HG03097 (cell line): Measurements from ENCODE around the gene VARS2.
"Not testable (repeated sequence)": the region's sequence is repeated elsewhere in the genome, so short reads cannot be mapped to it uniquely, and the experiment has no call there.

Experiments used
- ATAC-seq: cut with Tn5 transposase; IDR thresholded peaks from one replicate; pipeline ENCODE4 v1.9.1; 2021; ENCODE audit not compliant: unreplicated experiment, low FRiP score

The VARS2 gene

DNA sequence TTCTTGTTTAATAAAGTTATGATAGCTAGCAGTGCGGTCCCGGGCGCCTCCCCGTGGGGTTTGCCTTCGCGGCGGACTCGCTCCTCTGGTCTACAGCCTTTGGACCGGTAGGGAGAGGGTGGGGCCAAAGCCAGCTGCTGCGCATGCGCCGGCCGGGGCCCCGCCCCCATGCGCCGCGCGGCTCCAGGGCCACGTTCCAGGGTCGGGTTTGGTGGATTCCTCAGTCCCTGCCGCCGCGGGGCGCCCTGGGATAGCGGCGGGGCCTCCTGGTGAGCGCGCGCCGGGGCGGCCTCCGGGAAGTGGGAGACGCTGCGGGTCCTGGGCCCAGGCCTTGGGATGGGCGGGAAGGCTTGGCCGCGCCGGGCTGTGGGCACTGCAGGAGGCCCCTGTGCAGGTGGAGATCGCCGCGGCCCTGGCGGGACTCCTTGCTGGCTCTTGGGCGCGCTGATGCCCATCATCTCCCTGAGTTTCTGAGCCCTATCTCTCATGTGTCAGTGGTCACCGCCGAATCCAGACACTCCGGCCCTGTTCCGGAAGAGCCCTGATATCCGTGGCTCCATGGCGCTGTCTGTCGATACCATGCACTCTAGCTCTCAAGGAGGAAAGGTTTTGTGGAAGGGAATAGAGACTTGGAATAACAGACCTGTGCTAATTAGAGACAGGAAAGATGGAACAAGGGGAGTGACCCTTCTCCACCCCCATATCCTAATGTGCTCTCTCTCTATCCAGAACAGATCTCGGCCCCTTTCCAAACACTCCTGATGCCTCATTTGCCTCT is at the start of gene VARS2:
Gene VARS2, plus strand, starts transcription at position 163 of the 778 bp plus-strand sequence. Its CDS starts 599 bp downstream, at position 762.
- ATAC-seq, result peak; percentile 71

DNA sequence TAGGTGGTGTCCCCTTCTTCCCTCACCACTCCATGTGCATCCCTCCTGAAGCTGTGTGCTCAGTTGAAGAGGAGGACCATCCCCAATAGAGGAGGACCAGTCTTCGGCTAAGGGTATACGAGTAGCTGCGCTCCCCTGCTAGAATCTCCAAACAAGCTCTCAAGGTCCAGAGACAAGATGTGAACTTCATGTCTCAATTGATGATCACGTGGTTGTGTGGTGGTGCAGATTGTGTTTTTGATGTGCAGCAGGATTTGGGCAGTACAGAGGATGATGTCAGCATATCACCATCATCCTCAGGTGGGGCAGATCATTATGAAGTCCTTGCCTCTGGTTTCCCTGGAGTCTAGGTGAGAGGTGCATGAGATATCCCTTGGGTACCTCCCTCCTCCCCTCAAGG is 49.7 kb upstream of the VARS2 start:
- ATAC-seq, result no peak

DNA sequence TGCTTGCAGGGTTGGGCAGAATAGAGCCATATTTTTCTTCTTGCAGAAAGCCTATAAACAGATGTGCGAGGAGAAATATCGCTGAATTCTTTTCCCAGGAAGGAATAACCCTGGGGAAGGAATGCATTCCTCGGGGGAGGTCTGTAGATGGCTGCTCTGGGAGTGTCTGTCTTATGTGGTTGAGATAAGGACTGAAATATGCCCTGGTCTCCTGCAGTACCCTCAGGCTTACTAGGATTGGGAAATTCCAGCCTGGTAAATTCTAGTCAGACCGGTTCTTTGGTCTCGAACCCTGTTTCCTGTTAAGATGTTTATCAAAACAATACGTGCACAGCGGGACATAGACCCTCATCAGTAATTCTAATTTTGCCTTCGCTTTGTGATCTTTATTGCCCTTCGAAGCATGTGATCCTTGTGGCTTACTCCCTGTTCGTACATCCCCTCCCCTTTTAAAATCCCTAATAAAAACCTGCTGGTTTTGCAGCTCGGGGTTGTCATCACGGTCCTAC is 44.7 kb upstream of the VARS2 start:
- ATAC-seq, result not testable (repeated sequence)

DNA sequence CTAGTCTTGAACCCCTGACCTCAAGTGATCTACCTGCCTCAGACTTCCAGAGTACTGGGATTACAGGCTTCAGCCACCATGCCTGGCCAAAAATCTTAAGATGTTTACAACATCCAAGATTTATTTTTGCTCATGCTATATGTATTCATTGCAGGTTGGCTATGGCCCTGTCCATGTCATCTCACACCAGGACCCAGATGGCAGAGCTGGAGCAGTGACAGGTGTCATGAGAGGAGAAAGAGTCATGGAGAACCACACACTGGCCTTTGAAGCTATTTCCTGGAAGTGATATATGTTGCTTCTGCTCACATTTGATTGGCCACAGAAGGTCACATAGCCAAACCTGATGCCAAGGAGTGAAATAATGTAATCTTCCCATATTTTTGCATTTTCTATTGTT is 43.5 kb upstream of the VARS2 start:
- ATAC-seq, result no peak

DNA sequence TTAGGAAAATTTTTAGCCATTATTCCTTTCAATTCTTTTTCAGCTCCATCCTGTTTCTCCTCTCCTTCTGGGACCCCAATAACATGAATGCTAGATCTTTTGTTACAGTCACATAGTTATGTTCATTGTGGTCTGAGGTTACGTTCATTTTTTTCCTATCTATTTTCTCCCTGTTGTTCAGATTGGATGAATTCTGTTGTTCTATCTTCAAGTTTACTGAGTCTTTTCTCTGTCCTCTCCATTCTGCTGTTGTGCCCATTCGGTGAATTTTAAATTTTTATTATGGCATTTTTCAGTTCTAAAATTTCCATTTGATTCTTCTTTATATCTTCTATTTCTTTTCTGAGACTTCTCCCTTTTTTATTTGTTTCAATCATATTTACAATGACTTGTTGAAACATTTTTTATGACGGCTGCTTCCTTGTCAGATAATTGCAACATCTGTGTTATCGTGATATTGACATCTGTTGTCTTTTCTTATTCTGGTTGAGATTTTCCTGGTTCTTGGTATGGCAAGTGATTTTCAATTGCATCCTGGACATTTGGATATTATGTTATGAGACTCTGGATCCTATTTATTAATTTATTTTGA is 42.4 kb upstream of the VARS2 start:
- ATAC-seq, result no peak

DNA sequence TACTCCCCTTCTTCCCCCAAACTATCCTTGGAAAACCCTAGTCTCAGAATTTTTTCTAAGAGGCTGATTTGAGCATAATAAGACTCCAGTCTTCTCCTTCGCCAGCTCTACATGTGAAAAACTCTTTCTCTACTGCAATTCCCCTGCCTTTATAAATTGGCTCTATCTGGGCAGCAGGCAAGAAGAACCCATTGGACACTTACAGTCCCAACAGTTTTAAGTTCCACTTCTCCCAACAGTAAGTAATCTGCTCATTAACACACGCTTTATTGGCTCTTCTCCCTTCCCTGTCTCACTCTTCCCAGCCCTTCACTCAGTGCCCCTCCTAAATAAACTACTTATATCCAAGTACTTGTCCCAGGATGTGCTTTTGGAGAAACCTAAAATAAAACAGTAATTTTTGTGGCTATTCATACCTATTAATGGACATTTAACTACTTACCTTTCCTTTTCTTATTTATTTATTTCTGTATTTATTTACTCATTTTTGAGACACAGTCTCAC is 40.8 kb upstream of the VARS2 start:
- no peak for ATAC-seq

DNA sequence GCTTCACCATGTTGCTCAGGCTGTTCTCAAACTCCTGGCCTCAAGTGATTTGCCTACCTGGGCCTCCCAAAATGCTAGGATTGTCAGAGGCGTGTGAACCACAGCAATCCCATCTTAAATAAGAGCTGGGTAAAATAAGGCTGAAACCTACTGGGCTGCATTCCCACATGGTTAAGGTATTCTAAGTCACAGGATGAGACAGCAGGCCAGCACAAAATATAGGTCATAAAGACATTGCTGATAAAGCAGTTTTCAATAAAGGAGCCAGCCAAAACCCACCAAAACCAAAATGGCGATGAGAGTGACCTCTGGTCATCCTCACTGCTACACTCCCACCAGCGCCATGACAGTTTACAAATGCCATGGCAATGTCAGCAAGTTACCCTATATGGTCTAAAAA is 40.2 kb upstream of the VARS2 start:
- ATAC-seq, result not testable (repeated sequence)

DNA sequence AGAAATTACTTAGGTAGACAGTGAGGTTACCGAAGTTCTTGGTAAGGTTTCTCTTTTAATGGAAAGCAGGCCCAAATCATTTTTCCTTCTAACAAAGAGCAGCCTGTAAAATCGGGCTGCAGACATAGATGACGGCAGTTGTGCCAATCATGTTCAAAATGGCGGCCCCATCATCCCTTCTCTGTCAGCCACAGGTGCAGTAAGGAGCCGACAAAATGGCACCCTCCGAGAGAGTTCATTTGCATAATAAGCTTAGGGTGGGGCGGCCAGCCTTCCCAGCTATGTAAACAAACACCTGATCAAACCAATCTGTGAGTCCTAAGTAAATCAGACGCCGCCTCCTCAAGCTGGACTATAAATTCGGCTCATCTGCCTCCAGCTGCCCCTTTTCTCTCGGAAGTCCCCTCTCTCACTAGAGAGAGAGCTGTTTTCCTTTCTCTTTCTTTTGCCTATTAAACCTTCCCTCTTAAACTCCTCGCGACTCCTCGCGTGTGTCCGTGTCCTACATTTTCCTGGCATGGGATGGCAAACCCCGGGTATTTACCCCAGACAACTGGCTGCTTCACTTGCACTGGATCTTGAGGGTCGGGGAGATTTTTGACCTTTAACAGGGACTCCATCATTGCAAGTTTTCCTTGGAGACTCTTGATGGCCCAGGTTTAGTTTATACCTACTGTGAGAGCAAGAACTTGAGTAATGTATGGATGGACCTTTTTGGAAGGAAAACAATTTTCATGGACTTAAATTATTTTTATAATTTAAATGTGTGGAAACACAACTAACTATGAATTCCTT is 38.6 kb upstream of the VARS2 start:
- no peak for ATAC-seq

DNA sequence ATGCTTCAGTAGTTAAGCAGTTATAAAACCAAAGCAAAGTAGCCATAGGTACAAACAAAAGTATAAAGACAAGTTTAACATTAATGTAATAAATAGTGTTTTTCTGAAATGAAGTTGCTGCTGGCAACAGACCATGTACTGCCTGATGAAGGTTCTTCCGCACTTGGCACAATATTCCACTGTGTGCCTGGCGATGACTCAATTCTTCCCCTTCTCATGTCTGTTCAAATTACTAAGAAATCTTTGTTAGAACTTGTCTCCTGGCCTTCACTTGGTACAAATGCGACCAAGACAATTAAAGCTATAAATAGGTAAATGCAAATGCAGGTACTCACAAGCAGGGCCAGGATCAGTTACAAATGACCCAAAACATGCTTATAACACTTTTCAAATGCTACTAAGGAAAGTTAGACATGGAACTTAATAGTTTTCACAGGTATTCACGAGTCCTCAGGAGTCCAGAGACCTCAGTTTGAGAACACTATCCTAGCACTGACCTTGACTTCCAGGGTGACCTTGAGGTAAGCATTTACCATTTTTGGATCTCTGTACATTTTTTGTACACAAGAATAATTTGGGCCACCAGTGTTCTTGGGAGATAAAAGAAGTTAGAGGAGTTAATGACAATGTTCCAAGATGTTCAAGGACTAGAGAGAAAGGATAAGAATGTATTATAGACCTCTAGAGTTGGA is 37.9 kb upstream of the VARS2 start:
- no peak for ATAC-seq

DNA sequence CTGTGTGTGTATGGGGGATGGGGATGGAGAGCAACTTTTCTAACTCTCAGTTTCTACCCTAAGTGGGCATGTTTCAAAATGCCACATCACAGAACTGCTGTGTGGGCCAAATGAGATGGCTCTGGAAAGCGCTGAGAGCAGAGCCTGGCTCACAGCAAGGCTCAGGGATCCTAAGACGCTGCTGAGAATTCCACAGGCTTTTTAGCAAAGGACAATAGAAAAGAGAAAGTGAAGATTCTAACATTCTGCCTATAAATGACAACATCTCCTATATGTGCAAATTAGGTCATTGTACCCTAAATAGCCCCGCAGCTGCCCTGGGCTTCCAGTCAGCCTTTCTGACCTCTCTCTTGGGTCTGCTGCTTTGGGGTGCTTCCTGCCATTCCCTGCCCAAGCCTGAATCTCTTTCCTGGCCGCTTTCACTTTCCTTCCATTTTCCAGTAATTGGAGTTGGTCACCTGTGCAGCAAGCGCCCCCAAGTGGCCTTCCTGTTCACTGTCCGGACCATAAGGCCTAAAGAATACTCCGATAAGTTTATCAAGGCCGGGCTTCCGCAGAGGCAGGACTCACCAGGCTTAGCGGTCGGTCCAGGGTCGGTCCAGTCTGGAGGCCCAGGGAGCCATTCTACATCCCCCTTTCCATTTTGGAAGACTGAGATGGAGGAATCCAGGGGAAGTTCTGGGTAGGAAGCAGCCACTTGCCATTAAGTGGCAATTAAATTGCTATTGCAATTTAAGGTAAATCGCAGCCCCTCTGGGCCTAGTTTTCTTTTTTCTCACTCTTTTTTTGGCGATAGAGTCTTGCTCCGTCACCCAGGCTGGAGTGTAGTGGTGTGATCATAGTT is 36.4 kb upstream of the VARS2 start:
- ATAC-seq, result no peak

DNA sequence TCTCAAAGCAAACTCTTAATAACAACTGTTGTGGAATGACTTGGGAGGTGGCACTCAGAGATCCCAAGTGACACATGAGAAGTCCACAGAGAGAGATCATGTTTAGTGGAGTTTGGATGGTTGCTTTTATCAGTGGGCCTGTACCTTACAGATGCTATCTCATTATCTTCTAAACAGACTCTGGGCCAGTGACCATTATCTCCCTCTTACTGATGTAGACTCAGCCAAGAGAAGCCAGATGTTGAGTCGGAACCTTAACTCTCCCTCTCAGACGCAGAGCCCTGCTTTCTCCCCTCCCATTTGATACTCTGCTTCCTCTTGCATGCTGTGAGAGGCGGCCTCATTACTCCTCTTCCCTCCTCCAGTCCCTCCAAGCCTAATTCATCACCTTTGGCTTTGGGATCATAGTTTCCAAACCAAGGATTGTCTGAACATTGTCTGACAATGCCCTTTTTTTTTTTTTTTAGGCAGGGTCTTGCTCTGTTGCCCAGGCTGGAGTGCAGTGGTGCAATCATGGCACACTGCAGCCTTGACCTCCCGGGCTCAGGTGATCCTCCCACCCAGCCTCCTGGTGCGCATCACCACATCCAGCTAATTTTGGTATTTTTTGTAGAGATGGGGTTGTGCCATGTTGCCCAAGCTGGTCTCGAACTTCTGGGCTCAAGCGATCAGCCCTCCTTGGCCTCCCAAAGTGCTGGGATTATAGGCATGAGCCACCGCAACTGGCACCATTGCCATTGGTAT is 34.2 kb upstream of the VARS2 start:
- ATAC-seq, result no peak

DNA sequence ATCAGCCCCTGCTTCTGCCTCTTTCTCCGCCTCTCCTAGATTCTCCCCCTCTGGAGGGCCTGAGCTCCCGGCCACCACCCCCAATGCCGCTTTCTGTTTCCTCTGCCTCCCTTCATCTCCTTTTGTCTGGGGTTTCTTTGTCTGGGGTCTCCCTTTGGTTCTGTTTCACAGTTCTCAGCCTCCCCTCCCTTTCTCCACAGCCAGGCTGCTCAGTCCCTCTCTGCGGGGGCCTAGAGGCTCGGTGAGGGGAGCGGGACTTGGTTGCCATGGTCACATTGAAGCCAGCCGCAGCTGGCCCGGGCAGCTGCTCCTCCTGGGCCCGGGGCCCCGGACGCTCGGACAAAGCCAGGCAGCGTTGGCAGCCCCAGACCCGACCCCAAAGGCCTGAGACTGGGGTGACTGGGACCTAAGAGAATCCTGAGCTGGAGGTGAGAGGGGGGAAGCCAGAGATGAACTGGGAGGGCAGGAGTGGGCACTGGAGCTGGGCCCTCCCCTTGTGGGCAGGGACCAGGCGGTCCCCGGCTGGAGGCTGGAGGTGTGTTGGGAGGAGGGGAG is 33.3 kb upstream of the VARS2 start:
- no peak for ATAC-seq

DNA sequence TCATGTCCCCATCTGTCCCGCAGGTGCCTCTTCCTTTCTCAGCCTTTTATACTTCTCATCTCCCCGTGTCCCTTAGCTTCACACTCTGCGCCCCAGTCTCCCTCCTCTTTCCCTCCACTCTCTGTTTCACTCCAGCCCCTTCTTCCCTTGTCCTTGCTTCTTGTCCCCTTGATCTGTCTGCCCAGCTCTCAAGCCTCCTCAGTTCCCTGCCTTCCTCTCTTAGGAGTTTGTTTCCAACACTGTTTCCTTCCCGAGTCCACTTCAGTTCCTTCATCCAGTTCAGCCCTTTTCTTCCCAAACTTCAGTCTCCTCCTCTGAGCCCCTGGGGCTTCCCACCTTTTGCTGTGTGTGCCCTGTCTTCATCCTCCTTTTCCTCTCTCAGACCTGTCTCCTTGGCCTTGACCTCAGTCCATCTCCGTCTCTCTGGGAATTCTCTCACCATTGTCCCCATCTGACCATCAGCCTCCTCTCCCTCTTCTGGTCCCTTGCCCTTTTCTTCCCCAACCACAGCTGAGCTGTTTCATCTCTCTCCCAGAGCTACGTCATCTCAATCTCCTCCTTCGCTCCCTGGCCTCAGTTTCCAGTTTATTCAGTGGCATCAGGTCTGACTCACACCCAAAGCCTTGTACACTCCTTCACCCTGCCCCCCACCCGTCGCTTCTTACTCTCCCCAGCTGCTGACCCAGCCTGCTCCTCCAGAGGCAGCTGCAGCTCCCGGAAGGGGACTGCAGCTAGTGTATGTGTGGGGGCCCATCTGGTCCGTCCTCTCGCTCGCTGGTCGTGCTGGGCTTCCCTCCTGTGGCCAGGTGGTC is 32.4 kb upstream of the VARS2 start:
- no peak for ATAC-seq

DNA sequence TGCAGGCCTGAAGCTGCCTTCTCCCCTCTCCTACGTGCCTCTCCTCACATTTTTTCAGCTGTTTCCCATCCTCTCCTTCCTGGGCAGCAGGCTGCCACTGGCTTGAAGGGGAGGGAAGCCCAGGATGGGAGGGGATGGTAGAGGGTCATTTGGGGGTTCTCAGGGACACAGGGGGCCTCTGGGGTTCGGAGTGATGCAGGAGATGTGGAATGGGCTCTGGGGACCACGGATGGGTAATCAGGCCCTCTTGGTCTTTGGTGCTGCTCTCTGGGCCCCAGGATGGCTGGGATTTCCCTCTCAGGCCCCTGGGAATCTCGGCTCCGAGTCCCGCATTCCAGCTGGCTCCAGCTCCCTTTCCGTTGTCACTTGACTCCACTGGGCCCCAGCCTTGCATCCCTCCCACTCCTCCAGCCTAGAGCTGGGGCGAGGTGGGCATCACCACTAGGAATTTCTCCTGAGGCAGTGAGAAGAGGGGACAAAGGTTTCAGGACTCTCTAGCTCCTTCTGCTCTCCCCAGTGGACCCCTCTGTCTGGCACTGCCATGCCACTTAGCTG is 31.8 kb upstream of the VARS2 start:
- ATAC-seq, result no peak

DNA sequence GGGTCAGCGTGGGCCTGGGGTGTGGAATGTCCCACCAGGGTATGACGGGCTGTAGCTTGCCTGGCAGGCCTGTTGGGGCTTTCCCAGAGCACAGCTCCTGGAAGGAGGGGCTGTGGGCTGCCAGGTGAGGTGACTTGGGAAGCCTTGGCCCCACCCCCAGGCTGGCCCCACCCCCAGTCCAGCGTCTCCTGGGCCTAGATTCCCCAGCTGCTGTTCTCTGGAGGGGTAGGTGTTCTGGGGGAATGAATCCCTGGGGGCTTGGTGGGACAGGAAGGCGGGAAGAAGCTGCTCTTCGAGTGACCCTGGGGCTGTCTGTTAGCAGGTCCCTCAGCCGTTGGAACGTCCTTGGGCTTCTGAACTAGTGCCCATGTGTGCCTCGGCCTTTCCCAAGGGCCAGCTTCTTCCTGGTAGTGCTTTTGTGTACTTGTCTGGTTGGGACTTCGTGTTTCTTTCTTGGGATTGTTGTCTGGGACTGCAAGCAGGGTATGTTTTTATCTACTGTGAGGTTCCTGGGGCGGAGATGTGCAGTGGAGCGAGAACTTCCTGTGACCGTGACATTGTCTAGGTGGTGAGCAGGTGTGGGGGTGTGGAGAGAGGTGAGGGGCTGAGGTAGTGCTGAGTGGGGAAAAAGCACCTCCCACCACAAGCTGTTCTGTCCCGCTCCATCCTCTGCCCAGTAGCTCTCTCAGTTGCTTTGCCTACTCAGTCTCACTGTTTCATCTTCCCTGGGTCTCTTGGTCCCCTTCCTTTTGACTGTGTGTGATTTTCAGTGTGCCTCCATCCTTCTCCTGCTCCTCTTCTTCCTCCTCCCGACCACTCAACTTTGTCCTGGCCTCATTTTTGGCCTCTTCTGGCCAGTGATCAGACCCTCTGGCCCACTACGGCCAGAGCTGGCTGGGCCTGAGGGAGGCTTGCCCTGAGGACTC is 31.0 kb upstream of the VARS2 start:
- no peak for ATAC-seq

DNA sequence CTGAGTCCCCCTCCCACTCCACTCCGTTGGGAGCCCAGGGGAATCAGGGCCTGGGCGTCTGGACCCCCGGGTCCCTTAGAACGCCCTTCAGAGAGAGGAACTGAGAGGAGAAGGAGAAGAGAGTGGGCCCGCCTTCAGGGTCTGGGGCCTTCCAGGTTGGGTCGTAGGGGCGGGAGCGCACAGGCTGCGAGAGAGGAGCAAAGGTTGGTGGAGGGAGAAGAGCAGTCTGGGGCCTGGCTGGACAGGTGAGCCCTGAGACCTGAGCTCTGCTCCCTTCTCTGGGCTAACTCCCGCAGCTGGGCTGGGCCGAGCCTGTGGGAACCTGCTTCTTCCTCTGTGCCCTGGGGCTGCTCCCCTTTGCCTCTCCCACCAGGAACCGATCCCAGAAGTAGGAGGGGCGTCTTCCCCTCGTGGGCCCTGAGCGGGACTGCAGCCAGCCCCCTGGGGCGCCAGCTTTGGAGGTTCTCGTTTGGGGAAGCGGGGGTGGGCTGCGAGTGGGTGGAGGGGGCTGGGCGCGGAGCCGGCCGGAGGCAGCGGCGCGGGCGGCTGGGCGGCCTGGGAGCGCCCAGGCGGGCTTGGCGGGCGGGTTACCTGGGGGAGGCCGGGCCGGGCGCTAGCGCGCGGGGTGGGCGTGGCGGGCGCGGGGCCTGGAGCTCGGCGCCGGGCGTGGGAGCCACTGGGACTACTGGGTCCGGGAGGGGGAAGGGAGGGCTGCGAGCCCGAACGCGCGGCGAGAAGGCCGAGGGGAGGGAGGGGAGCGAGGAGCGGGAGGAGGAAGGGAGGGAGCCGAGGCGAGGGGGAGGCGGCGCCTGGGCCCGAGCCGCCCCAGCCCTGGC is 30.1 kb upstream of the VARS2 start, which contains the start of gene DDR1:
Gene DDR1, plus strand, starts transcription at position 835 of the 836 bp plus-strand sequence. CDS start 4,211 bp downstream, outside the sequence.
- ATAC-seq, result no peak
